Ammon's horn (tissue), 1 donor: ENCODE data around the gene CD24.
"Not testable (repeated sequence)": the region's sequence is repeated elsewhere in the genome, so short reads cannot be mapped to it uniquely, and the experiment has no call there.

Experiments used
- DNase-seq: peaks from one replicate; pipeline ENCODE4 v3.0.0-alpha.2; 2016; ENCODE audit warnings: low spot score

Gene CD24

GRCh38 chr6:106974336-106974998, at the start of gene CD24:
Gene CD24, minus strand, starts transcription at chr6:106974729. Its CDS starts 83 bp downstream, at chr6:106974646.
- peak; percentile 16 for DNase-seq

DNA sequence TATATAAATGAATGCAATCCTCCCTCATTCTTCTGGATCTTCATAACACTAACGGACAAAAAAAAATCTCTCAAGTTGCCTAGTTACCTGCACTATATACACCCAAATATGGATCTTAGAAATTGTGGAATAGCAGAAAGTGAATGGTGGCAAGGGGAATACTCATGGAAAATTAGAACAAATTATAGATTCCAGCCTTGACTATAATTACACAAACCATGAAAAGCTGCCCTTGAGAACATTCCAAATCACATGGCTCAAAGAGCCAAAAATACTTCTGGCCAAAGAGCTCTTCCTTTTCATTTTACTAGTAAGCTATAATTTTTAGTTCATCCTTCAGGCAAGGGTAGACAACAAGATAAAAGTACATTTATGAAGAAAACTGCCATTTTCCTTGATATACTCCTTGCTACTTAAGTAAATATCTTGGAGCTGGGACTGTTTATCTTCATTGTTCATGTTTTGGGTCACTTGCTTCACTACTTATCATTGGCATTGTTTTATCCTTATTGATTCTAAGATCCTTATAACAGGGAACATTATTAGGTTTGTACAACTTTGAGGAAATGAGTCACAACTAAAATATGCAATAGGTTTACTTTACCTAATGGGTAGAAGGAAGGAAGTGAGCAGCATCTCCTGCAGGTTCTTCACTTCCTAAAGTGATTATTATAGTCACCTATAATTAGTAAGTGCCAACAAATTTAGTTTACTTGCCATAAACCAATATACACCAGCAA, 47.1 kb upstream of the CD24 start:
- no peak for DNase-seq

DNA sequence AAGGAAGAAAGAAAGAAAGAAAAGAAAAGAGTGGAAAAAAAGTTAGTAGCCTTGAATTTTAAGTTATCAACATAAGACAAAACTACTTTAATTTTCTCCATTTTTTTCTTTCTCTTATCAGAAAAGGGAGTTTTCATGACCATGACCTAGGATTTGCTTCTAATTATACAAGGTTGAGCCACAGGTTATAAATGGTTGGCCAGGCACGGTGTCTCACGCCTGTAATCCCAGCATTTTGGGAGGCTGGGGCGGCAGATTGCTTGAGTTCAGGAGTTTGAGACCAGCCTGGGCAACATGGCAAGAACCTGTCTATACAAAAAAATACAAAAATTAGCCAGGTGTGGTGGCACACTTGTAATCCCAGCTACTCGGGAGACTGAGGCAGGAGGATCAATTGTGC, 45.7 kb upstream of the CD24 start:
- no peak for DNase-seq

GRCh38 chr6:107019628-107020027, 45.1 kb upstream of the CD24 start:
- DNase-seq: not testable (repeated sequence)

- DNase-seq: no peak
Measured at GRCh38 chr6:107019047-107019446, 44.5 kb upstream of the CD24 start.

- DNase-seq: no peak
Measured at GRCh38 chr6:107009499-107009898, 35.0 kb upstream of the CD24 start.

GRCh38 chr6:106997392-106998158, 23.0 kb upstream of the CD24 start:
- DNase-seq: peak; percentile 38

GRCh38 chr6:106995640-106996039, 21.1 kb upstream of the CD24 start:
- no peak for DNase-seq

- not testable (repeated sequence) for DNase-seq
Measured at GRCh38 chr6:106989737-106990136, 15.2 kb upstream of the CD24 start.

GRCh38 chr6:106988664-106989063, 14.1 kb upstream of the CD24 start:
- no peak for DNase-seq

DNA sequence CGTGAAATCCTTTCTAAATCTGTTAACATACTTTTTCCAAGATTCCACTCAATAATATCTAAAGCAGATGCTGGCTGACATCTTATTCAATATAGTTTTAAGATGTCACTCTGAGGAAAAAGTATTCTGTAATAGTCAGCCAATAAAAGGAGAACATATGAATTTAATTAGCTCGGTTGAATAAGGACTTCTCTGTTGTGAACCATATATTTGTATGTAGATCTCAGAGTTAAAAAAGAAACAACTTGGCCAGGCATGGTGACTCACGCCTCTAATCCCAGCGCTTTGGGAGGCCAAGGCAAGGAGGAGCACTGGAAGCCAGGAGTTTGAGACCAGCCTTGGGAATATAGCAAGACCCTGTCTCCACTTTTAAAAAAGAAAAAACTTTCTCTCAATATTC, 7.4 kb upstream of the CD24 start:
- no peak for DNase-seq

- no peak for DNase-seq
Measured at GRCh38 chr6:106980926-106981325, 6.4 kb upstream of the CD24 start.

DNA sequence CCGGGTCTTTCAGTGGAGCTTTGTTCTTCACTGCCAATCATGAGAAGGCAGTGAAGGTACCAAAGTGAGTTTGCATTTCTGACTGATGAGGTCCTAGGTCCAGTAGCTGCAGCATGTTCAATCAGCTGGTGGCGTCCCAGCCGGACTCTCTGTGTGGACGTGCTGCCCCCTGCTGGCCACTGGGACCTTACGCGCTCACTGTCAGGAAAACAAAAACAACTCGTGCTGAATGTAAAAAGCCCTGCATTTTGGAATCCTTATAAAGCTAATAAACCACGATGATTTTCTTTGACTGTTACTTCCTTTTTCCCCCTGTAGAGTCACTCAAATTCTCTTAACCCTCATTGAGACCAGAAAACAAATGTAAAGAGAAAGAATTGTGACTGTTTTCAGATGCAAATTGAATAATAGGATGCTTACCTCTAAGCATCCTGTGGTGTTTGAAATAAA, 4.9 kb upstream of the CD24 start:
- peak; percentile 93 for DNase-seq

DNA sequence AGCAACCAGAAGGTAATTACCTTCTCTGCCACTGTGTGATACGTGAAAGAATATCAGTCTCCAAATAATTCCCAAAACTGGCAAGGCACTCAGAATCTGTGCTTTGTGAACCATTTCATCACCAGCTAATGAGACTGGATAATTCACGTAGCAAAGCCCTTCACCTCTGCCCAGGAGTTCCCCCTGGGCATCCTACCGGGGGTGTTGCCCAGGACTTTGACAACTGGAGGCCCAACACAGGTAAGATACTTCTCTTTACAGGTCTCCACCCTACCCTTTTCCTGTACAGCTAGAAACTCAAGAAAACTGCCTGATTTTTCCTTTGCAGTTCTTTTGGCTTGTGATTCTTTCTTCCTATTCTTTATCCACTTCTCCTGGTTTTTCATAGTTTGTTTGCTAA, 2.7 kb upstream of the CD24 start:
- no peak for DNase-seq

- no peak for DNase-seq
Measured at GRCh38 chr6:106976270-106976669, 1.7 kb upstream of the CD24 start.

DNA sequence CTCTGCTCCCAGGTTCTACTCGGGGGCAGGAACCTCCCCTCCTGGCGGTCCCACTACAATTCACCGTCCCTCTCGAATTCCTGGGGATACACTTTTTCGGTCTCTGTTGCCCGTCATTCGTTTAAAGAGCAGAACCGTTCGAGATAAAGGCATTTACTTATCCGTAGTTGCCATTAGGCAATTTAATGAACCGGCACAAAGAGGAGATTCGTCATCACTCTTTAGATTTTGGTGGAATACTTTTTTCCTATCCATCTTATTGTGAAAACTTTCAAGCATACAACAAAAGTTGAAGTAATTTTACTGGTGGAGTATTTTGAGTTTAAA, 1.2 kb upstream of the CD24 start:
- DNase-seq: no peak

DNA sequence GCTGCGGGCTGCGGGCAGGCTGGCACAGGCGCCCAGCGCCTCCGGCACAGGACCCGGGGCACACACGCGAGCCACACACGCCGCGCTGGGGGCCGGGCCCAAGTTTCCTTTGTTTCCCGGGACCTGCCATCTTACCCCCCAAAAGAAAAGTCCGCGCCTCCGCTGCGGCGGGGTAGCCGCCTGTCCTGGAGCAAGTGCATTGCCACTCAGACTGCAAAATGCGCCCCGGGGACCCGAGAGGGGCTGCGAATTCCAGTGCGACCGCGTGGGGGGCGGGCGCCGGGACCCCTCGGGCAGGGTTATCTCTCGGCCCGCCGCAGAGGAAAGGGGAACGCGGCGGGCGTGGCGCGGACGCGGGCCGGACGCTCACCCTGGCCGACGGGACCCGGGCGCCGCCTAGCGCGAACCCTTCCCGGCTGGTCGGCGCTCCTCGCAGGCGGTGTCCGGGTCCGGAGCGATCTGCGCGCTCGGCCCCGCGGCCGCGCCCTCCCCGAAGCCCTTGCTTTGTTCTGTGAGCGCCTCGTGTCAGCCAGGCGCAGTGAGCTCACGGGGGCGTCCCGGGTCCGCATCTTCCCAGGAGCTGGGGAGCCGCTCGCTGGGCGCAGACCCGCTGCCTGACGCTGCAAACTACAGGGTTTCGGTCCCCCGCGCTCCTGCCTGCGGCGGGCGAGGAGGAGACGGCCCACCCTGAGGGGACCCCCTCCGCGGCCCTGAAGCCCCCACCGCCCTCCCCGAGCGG, 639 bp upstream of the CD24 start:
- DNase-seq: no peak

- DNase-seq: peak; percentile 4
Measured at GRCh38 chr6:106973836-106974335, 643 bp downstream of the CD24 start.

DNA sequence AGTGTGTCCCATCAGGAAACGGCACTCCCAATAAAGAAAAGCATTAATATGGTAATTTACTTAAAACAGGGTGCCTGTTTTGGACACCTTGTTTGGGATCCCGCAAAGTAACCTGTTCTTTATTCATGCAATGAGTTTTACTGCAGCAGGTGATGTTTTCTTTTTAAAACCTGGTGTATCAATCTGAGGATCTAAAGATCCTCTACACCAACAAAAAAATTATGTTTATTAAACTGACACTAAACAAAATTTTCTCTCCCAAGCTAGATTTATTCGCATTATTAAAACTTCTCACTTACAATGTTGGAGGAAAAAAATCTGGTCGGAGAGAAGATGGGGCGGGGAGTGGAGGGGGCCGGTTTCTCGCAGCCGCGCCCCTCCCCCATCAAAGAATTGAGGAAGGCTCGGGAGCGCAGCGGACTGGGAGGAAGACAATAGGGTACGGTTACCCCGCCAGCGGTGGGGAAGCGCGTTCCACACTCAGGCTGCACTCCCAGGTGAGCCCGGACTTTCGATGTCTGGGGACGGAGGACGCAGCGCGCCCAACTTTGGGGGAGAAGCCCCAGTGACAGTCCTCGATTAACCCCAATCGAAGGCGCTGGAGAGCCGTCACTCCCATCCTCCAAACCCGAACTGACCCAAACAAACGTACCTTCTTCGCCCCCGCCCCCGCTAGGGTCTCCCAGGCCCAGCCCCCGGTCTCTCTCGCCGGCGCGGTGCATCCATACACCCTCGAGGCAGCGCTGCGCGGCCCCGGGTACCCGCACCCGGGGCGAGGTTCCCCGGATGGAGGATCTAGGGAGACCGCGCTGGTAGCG, 1.3 kb downstream of the CD24 start:
- DNase-seq: peak; percentile 13

DNA sequence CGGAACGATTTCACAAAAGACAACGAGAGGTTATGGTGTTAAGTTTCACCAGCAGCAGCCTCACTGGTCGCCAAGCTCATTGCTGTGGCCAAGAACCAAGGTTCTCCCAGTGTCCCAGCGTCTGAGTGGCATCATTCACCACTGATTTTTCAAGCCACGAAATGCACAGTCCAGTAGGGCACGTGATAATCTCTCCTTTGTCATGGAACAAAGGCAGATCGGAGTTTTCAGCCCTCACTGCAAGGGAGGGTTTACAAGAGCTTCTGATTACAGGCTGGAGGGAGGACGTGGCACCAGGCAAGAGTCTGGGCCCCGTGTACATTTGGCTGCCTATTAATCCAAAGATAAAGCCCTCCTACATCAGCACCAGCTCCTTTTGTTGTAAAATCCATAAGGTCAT, 2.0 kb downstream of the CD24 start:
- peak; percentile 5 for DNase-seq

GRCh38 chr6:106970769-106971168, 3.8 kb downstream of the CD24 start:
- DNase-seq: not testable (repeated sequence)
